K562 (cell line): Measurements from ENCODE around the gene MT1E.

Experiments
- BRCA1 ChIP-seq, 2 experiments: fragments of 450-650 bp in 1 of 2; sonication (generic) in 1 of 2; formaldehyde crosslinking in 1 of 2; IDR thresholded peaks; 2 replicates each; pipeline versions ENCODE4 v1.5.0 to v1.6.1; 2017 to 2020; ENCODE audit warnings: mild to moderate bottlenecking in 1 of 2, missing genetic modification reagents in 1 of 2
- CBX2 ChIP-seq: fragments of 200-600 bp; sonication (generic); IDR thresholded peaks from one replicate; pipeline ENCODE4 v1.6.1; 2012; ENCODE audit warnings: mild to moderate bottlenecking, low read length, inconsistent platforms; ENCODE audit not compliant: insufficient read depth, poor library complexity, severe bottlenecking
- JUN ChIP-seq, 2 experiments: sonication (generic) in 1 of 2; formaldehyde crosslinking in 1 of 2; IDR thresholded peaks; 2 replicates each; pipeline versions ENCODE4 v1.6.1 to v1.8.0; 2012 to 2022; ENCODE audit warnings: borderline replicate concordance in 2 of 2, mild to moderate bottlenecking in 2 of 2, improper control_type of control experiment in 1 of 2, low read depth in 1 of 2, low read length in 1 of 2, missing genetic modification reagents in 1 of 2
- NFRKB ChIP-seq: fragments of 450-650 bp; IDR thresholded peaks from 2 replicates; pipeline ENCODE4 v1.6.1; 2016; ENCODE audit warnings: low read depth
- POLR2AphosphoS5 ChIP-seq: IDR thresholded peaks from 2 replicates; pipeline ENCODE4 v1.6.1; 2011; ENCODE audit warnings: mild to moderate bottlenecking, low read depth, low read length, moderate library complexity; ENCODE audit not compliant: control insufficient read depth, insufficient read depth
- POLR3A ChIP-seq: IDR thresholded peaks from 2 replicates; pipeline ENCODE4 v1.6.1; 2011; ENCODE audit warnings: borderline replicate concordance, mild to moderate bottlenecking, moderate library complexity; ENCODE audit not compliant: insufficient read length, insufficient read depth; ENCODE audit errors: extremely low read depth
- ZNF354B ChIP-seq: fragments of 250-450 bp; sonication (Bioruptor Pico); IDR thresholded peaks from 2 replicates; pipeline ENCODE4 v1.4.0; 2020
- ZNF561 ChIP-seq: fragments of 450-650 bp; formaldehyde crosslinking; conservative IDR thresholded peaks from 2 replicates; pipeline ENCODE4 v1.4.0; 2020; ENCODE audit warnings: mild to moderate bottlenecking, moderate library complexity
- TF ChIP-seq, protein P1 (sequence below), 3 experiments: IDR thresholded peaks in 2 of 3; conservative IDR thresholded peaks in 1 of 3; 2 replicates each; pipeline ENCODE4 v1.5.1; 2011 to 2012; ENCODE audit warnings: low read length in 3 of 3, mild to moderate bottlenecking in 3 of 3, control low read depth in 2 of 3, improper control_type of control experiment in 1 of 3, inconsistent platforms in 1 of 3, low read depth in 1 of 3, mixed read lengths in 1 of 3, moderate library complexity in 1 of 3; ENCODE audit not compliant: insufficient read depth in 2 of 3

GRCh38 chr16:56623637-56624036 lies 1.9 kb upstream of the MT1E start:
- TF ChIP-seq BRCA1 (IDR thresholded peaks at IDR 0.05) (no peak), BRCA1 (CRISPR knock-in tag; IDR thresholded peaks at IDR 0.05) (no peak), ZNF561 (CRISPR knock-in tag) (no peak), ZNF354B (no peak), NFRKB (no peak), JUN (IDR thresholded peaks at IDR 0.05; ENCODE audit: borderline replicate concordance, low read depth, low read length) (no peak), JUN (CRISPR knock-in tag; IDR thresholded peaks at IDR 0.05; ENCODE audit: borderline replicate concordance) (no peak), POLR2AphosphoS5 (no peak), CBX2 (no peak), POLR3A (no peak)
- TF ChIP-seq, protein P1, sequence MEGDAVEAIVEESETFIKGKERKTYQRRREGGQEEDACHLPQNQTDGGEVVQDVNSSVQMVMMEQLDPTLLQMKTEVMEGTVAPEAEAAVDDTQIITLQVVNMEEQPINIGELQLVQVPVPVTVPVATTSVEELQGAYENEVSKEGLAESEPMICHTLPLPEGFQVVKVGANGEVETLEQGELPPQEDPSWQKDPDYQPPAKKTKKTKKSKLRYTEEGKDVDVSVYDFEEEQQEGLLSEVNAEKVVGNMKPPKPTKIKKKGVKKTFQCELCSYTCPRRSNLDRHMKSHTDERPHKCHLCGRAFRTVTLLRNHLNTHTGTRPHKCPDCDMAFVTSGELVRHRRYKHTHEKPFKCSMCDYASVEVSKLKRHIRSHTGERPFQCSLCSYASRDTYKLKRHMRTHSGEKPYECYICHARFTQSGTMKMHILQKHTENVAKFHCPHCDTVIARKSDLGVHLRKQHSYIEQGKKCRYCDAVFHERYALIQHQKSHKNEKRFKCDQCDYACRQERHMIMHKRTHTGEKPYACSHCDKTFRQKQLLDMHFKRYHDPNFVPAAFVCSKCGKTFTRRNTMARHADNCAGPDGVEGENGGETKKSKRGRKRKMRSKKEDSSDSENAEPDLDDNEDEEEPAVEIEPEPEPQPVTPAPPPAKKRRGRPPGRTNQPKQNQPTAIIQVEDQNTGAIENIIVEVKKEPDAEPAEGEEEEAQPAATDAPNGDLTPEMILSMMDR (IDR thresholded peaks at IDR 0.05 in 2 of 3, conservative IDR thresholded peaks at IDR 0.05 in 1 of 3; ENCODE audit: insufficient read depth in 2 of 3, low read depth in 1 of 3, low read length in 3 of 3) = no peak
